OCI-LY3 (cell line): ENCODE data around the gene ID3.

Experiments used
- CTCF ChIP-seq: fragments of 200-600, 300-600 bp; sonication (generic); IDR thresholded peaks from 2 replicates; pipeline ENCODE4 v1.5.1; 2014; ENCODE audit warnings: antibody characterized with exemption, low read length, low read depth
- EZH2phosphoT487 ChIP-seq: fragments of 200-600 bp; shearing (Covaris generic); IDR thresholded peaks from 2 replicates; pipeline ENCODE4 v1.6.1; 2018; ENCODE audit warnings: antibody characterized with exemption, mixed run types, low read depth

GRCh38 chr1:23522244-23522982, 36.9 kb downstream of the ID3 start:
- TF ChIP-seq CTCF: no peak
- no peak for TF ChIP-seq EZH2phosphoT487
